NT2/D1 (cell line): Measurements from ENCODE around the gene TM9SF1.

Experiments used
- DNase-seq: peaks from one replicate; pipeline ENCODE4 v3.0.0-alpha.2; 2011; ENCODE audit warnings: low read depth, low spot score
- H3K27me3 ChIP-seq: 2 replicates; pipeline ENCODE4 v1.6.0; 2011; ENCODE audit warnings: mild to moderate bottlenecking; ENCODE audit not compliant: insufficient read length, insufficient read depth
- H3K36me3 ChIP-seq: 2 replicates; pipeline ENCODE4 v1.6.1; 2011; ENCODE audit warnings: mild to moderate bottlenecking, low read length, mixed read lengths; ENCODE audit not compliant: insufficient read depth, insufficient read length
- H3K4me1 ChIP-seq: 2 replicates; pipeline ENCODE4 v1.5.1; 2011; ENCODE audit not compliant: insufficient read depth, insufficient read length
- H3K4me3 ChIP-seq: 2 replicates; pipeline ENCODE4 v1.5.1; 2011; ENCODE audit warnings: low read depth; ENCODE audit not compliant: insufficient read length
- H3K9ac ChIP-seq: 2 replicates; pipeline ENCODE4 v1.6.0; 2011; ENCODE audit warnings: low read depth; ENCODE audit not compliant: insufficient read length
- H3K9me3 ChIP-seq: 2 replicates; pipeline ENCODE4 v1.5.1; 2011; ENCODE audit warnings: mild to moderate bottlenecking, low read length; ENCODE audit not compliant: insufficient read depth
- SUZ12 ChIP-seq: IDR thresholded peaks from 2 replicates; pipeline ENCODE4 v1.6.1; 2011; ENCODE audit not compliant: insufficient read length, insufficient read depth; ENCODE audit errors: extremely low read depth
- YY1 ChIP-seq: IDR thresholded peaks from 2 replicates; pipeline ENCODE4 v1.6.1; 2011; ENCODE audit not compliant: insufficient read length, insufficient read depth
- ZNF274 ChIP-seq: IDR thresholded peaks from 2 replicates; pipeline ENCODE4 v1.6.1; 2011; ENCODE audit warnings: mild to moderate bottlenecking, low read depth, low read length

The TM9SF1 gene

DNA sequence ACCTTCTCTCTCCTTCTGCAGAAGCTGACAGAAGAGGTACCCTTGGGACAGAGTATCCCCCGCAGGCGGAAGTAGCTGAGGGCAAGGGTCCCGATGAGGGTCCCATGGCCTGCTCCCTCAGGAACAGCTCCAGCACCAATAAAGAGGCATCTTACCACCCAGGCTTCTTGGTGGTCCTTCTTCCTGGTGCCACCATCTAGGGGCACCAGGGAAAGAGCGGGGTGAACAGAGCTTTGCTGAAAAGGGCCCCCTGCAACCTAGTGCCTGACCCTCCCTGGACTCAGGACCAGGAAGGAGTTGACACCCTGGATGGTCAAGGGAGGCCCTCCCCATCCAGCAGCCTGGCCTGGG is 34.8 kb downstream of the TM9SF1 start:
- H3K9ac ChIP-seq: no peak overlapping the region
- TF ChIP-seq ZNF274 (no peak), YY1 (no peak), SUZ12 (no peak)
- no peaks in the 10 kb centered on the region for H3K9me3 ChIP-seq
- DNase-seq: no peak
- H3K4me1 ChIP-seq: no peaks in the 10 kb centered on the region
- no peaks in the 10 kb centered on the region for H3K27me3 ChIP-seq
- H3K36me3 ChIP-seq: peaks cover 82% of the 10 kb centered on the region
- H3K4me3 ChIP-seq: no peak overlapping the region

DNA sequence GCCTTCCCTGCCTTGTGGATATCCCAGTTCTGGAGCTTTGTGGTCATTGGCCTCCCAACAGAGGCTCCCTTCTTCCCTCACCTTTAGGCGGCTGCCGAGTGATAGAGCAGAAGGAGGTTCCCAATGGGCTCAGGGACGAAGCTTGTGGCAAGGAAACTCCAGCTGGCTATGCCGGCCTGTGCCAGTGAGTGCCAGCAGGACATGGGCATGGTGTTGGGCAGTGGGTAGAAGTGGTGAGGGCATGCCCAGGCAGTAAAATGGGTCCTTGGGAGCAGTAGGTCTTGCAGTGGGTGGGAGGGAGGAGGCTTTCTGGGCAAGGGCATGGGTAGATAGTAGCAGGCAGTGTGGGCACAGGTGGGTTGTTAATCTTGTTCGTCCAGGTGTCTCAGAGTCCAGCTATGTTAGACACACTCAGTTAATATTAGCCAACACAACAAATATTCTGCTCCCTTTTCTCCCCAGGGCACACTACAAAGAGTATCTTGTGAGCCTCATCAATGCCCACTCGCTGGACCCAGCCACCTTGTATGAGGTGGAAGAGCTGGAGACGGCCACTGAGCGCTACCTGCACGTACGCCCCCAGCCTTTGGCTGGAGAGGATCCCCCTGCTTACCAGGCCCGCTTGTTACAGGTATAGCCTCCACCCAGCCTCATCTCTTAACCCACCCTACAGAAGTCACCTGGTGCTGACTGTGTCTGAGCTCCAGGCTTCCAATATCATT is 35.3 kb downstream of the TM9SF1 start:
- peaks cover 82% of the 10 kb centered on the region for H3K36me3 ChIP-seq
- H3K27me3 ChIP-seq: no peaks in the 10 kb centered on the region
- no peaks in the 10 kb centered on the region for H3K4me1 ChIP-seq
- TF ChIP-seq ZNF274: no peak
- TF ChIP-seq SUZ12: no peak
- no peak for TF ChIP-seq YY1
- H3K9me3 ChIP-seq: no peaks in the 10 kb centered on the region
- H3K4me3 ChIP-seq: no peak overlapping the region
- DNase-seq: no peak
- no peak overlapping the region for H3K9ac ChIP-seq

DNA sequence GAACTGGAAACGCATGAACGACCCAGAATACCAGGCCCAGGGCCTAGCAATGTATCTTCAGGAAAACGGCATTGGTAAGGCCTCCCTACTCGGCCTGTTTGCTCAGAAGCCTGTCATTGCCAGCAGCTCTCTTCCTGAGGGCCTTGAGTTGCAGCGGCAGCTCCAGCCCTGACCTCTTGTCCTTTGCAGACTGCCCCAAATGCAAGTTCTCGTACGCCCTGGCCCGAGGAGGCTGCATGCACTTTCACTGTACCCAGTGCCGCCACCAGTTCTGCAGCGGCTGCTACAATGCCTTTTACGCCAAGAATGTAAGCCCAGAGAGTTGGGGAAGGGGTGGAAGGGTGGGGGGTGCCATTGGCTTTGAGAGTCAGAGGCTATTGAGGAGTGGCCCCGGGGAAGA is 37.9 kb downstream of the TM9SF1 start:
- H3K4me1 ChIP-seq: no peaks in the 10 kb centered on the region
- DNase-seq: no peak
- H3K36me3 ChIP-seq: peaks cover 69% of the 10 kb centered on the region
- no peak overlapping the region for H3K9ac ChIP-seq
- no peak overlapping the region for H3K4me3 ChIP-seq
- H3K27me3 ChIP-seq: no peaks in the 10 kb centered on the region
- no peaks in the 10 kb centered on the region for H3K9me3 ChIP-seq
- no peak for TF ChIP-seq SUZ12
- no peak for TF ChIP-seq YY1
- TF ChIP-seq ZNF274: no peak

DNA sequence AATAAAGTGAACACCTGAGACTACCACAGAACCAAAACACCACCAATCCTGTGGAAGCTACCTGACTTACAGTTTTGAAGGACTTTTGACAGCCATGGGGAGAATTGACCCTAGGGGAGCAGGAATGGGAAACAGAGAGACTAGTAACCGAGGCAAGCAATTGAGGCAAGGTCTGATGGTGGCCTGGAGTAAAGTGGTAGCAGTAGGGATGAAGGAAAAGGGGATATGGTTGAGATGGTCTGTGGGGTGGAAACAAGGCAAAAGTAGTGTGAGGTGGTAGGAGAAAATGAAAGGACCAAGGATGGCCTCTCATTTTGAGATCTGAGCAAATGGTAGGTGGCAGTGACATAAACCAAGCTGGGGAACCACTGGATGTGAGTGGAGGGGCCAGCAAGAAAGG is 38.4 kb downstream of the TM9SF1 start:
- no peaks in the 10 kb centered on the region for H3K27me3 ChIP-seq
- H3K36me3 ChIP-seq: peaks cover 69% of the 10 kb centered on the region
- no peak for DNase-seq
- H3K9ac ChIP-seq: no peak overlapping the region
- no peaks in the 10 kb centered on the region for H3K9me3 ChIP-seq
- H3K4me1 ChIP-seq: no peaks in the 10 kb centered on the region
- TF ChIP-seq ZNF274 (no peak), YY1 (no peak), SUZ12 (no peak)
- no peak overlapping the region for H3K4me3 ChIP-seq

DNA sequence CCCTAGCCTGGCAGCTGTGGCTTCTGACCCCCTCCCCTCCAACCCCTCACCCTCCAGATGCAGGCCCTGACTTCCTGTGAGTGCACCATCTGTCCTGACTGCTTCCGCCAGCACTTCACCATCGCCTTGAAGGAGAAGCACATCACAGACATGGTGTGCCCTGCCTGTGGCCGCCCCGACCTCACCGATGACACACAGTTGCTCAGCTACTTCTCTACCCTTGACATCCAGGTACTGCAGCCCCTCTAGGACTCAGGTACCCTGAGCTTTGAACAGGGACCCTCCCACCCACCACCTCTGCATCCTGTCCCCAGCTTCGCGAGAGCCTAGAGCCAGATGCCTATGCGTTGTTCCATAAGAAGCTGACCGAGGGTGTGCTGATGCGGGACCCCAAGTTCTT is 40.1 kb downstream of the TM9SF1 start:
- peaks cover 76% of the 10 kb centered on the region for H3K36me3 ChIP-seq
- no peak for TF ChIP-seq SUZ12
- TF ChIP-seq ZNF274: no peak
- no peak for TF ChIP-seq YY1

DNA sequence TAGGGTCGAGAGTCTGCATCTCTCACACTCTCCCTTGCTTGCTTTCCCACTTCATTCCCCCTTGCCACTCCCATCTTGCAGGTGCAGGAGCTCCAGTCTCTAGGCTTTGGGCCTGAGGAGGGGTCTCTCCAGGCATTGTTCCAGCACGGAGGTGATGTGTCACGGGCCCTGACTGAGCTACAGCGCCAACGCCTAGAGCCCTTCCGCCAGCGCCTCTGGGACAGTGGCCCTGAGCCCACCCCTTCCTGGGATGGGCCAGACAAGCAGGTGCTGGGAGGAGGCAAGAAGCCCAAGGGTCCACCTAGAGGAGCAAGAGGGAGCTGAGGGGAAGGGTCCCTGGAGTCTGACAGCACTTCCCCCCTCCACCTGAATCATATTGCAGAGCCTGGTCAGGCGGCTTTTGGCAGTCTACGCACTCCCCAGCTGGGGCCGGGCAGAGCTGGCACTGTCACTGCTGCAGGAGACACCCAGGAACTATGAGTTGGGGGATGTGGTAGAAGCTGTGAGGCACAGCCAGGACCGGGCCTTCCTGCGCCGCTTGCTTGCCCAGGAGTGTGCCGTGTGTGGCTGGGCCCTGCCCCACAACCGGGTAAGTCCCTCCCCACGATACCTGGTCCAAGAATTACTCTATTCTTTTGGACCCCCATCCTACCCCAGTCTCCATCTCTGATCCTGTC is 43.7 kb downstream of the TM9SF1 start:
- no peaks in the 10 kb centered on the region for H3K27me3 ChIP-seq
- TF ChIP-seq ZNF274 (no peak), SUZ12 (no peak), YY1 (no peak)
- DNase-seq: no peak
- no peak overlapping the region for H3K9ac ChIP-seq
- H3K36me3 ChIP-seq: peaks cover 59% of the 10 kb centered on the region
- H3K9me3 ChIP-seq: no peaks in the 10 kb centered on the region
- H3K4me1 ChIP-seq: no peaks in the 10 kb centered on the region
- no peak overlapping the region for H3K4me3 ChIP-seq

More for the DNA sequence above, 40.1 kb downstream of the TM9SF1 start:
- Histone ChIP-seq H3K9me3 (no peaks in the 10 kb centered on the region), H3K27me3 (no peaks in the 10 kb centered on the region), H3K4me1 (no peaks in the 10 kb centered on the region), H3K9ac (no peak overlapping the region), H3K4me3 (no peak overlapping the region)
- DNase-seq: no peak

DNA sequence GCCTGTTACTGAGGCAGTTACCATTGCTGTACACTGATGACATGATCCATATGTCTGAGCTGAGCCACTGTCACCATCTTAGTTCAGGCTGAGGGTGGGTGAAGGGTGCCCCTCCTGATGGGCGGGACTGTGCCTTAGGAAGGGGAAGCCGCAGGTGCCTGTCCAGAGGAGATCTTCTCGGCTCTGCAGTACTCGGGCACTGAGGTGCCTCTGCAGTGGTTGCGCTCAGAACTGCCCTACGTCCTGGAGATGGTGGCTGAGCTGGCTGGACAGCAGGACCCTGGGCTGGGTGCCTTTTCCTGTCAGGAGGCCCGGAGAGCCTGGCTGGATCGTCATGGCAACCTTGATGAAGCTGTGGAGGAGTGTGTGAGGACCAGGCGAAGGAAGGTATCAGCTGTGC is 44.2 kb downstream of the TM9SF1 start:
- Histone ChIP-seq H3K4me1 (no peaks in the 10 kb centered on the region), H3K36me3 (peaks cover 55% of the 10 kb centered on the region), H3K9ac (no peak overlapping the region), H3K9me3 (no peaks in the 10 kb centered on the region), H3K27me3 (no peaks in the 10 kb centered on the region), H3K4me3 (no peak overlapping the region)
- DNase-seq: no peak
- TF ChIP-seq YY1: no peak
- no peak for TF ChIP-seq SUZ12
- no peak for TF ChIP-seq ZNF274
